Effector memory CD4-positive, alpha-beta T cell (primary cell): Measurements from ENCODE around the gene TSC22D1.

ENCODE experiments used
- DNase-seq, 3 donors: peaks; one replicate each; pipeline ENCODE4 v3.0.0-alpha.2; 2020
- H3K27ac ChIP-seq: 2 replicates; pipeline ENCODE4 v1.7.0; 2013; ENCODE audit warnings: mild to moderate bottlenecking, low read length, moderate library complexity; ENCODE audit not compliant: insufficient read depth, poor library complexity, severe bottlenecking
- H3K27me3 ChIP-seq: replicated peaks from 2 replicates; pipeline ENCODE4 v1.7.0; 2013; ENCODE audit warnings: mild to moderate bottlenecking, low read length; ENCODE audit not compliant: insufficient read depth, control insufficient read depth, poor library complexity, severe bottlenecking
- H3K36me3 ChIP-seq: 2 replicates; pipeline ENCODE4 v1.7.0; 2013; ENCODE audit warnings: mild to moderate bottlenecking, low read length, moderate library complexity; ENCODE audit not compliant: control insufficient read depth, insufficient read depth
- H3K4me1 ChIP-seq: 2 replicates; pipeline ENCODE4 v1.7.0; 2013; ENCODE audit warnings: low read length, mild to moderate bottlenecking; ENCODE audit not compliant: control insufficient read depth, insufficient read depth, poor library complexity, severe bottlenecking
- H3K4me3 ChIP-seq: 2 replicates; pipeline ENCODE4 v1.7.0; 2013; ENCODE audit warnings: low read length, low read depth, mild to moderate bottlenecking; ENCODE audit not compliant: insufficient read depth, poor library complexity, severe bottlenecking
- H3K9me3 ChIP-seq: 2 replicates; pipeline ENCODE4 v1.7.0; 2013; ENCODE audit warnings: mild to moderate bottlenecking, low read length, moderate library complexity; ENCODE audit not compliant: control insufficient read depth

The TSC22D1 gene

GRCh38 chr13:44416301-44416700, 159.8 kb downstream of the TSC22D1 start:
- H3K27me3 ChIP-seq: no peaks in the 10 kb centered on the region
- no peak overlapping the region for H3K4me3 ChIP-seq
- DNase-seq: no peak
- no peaks in the 10 kb centered on the region for H3K4me1 ChIP-seq
- no peak overlapping the region for H3K27ac ChIP-seq
- no peaks in the 10 kb centered on the region for H3K9me3 ChIP-seq
- no peaks in the 10 kb centered on the region for H3K36me3 ChIP-seq

DNA sequence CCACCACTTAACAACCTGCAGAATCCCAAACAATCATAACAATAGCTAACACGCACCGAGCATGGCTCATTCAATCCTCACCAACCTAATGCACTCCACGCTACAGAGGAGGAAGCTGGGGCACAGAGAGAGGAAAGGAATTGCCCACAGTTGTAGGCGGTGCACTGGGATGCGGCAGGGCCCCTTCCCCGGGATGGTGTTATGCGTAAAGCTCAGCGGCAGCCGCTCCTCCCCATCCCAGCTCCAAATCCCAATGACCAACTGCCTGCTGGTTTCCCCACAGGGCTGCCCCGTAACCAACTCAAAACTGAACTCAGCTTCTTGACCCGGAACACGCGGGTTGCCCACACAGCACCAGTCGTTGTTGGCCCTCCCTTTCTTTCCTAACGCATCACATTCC, 160.3 kb downstream of the TSC22D1 start:
- H3K27ac ChIP-seq: no peak overlapping the region

DNA sequence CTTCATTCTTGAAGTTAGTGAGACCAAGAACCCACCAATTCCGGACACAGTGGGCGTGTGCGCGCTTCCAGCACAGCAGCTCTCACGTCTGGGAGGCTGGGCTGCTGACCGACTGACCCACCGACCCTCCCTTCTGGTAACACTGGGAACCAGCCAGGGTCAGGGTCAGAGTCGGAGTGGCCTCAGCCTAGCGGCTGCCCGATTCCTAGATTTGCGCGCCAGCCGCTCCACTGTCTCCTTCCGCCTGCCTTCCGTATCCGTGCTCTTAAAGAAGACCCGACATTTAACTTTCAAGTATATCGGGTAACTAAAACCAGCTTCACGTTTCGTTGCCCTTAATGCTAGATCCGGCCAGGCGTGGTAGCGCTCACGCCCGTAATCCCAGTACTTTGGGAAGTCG, 161.4 kb downstream of the TSC22D1 start:
- no peaks in the 10 kb centered on the region for H3K9me3 ChIP-seq
- H3K27ac ChIP-seq: no peak overlapping the region
- no peak overlapping the region for H3K4me3 ChIP-seq
- DNase-seq: no peak
- no peaks in the 10 kb centered on the region for H3K27me3 ChIP-seq
- no peaks in the 10 kb centered on the region for H3K36me3 ChIP-seq
- no peaks in the 10 kb centered on the region for H3K4me1 ChIP-seq

More for the DNA sequence above, 160.3 kb downstream of the TSC22D1 start:
- no peak for DNase-seq
- H3K27me3 ChIP-seq: no peaks in the 10 kb centered on the region
- no peaks in the 10 kb centered on the region for H3K36me3 ChIP-seq
- no peak overlapping the region for H3K4me3 ChIP-seq
- no peaks in the 10 kb centered on the region for H3K9me3 ChIP-seq
- no peaks in the 10 kb centered on the region for H3K4me1 ChIP-seq

GRCh38 chr13:44413095-44413494, 163.0 kb downstream of the TSC22D1 start:
- Histone ChIP-seq H3K27ac (no peak overlapping the region), H3K36me3 (no peaks in the 10 kb centered on the region), H3K4me3 (no peak overlapping the region), H3K4me1 (no peaks in the 10 kb centered on the region), H3K27me3 (no peaks in the 10 kb centered on the region), H3K9me3 (no peaks in the 10 kb centered on the region)
- DNase-seq: no peak

DNA sequence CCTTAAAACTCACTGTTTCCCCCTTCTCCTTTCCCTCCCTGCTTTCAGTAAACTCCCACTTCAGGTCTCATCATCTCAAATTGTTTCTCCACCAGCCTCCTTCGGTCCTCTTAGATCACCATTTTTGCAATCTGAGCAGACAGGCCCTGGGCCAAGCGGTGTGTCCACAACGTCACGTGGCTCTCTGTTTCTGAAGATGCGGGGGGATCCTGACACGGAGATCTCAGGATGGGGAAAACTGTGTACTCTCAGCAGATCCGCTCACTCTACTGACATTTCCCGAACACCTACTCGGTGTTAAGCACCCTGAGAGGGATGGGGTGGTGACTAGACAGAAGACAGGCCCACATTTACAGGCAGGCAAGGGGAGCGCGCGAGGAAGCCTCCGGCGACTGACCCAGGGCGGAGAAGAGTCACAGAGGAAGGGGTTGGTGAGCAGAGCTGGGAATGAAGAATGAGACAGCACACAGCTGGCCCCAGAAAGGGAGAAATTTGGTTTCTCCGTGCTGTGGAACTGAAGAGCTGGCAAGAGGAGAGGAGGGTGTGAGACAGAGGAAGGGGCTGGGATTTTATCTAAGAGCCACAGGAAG, 163.7 kb downstream of the TSC22D1 start:
- DNase-seq: no peak
- no peak overlapping the region for H3K27ac ChIP-seq
- no peaks in the 10 kb centered on the region for H3K4me1 ChIP-seq
- H3K27me3 ChIP-seq: no peaks in the 10 kb centered on the region
- no peaks in the 10 kb centered on the region for H3K9me3 ChIP-seq
- no peak overlapping the region for H3K4me3 ChIP-seq
- no peaks in the 10 kb centered on the region for H3K36me3 ChIP-seq

- no peak for DNase-seq
- H3K27ac ChIP-seq: no peak overlapping the region
- H3K4me3 ChIP-seq: no peak overlapping the region
- no peaks in the 10 kb centered on the region for H3K27me3 ChIP-seq
- H3K4me1 ChIP-seq: no peaks in the 10 kb centered on the region
- H3K9me3 ChIP-seq: no peaks in the 10 kb centered on the region
- H3K36me3 ChIP-seq: no peaks in the 10 kb centered on the region
Measured at GRCh38 chr13:44411841-44412240, 164.3 kb downstream of the TSC22D1 start.

- Histone ChIP-seq H3K9me3 (no peaks in the 10 kb centered on the region), H3K27ac (no peak overlapping the region), H3K4me1 (no peaks in the 10 kb centered on the region), H3K27me3 (no peaks in the 10 kb centered on the region), H3K4me3 (no peak overlapping the region), H3K36me3 (no peaks in the 10 kb centered on the region)
- no peak for DNase-seq
Measured at GRCh38 chr13:44410328-44410859, 165.7 kb downstream of the TSC22D1 start.

- H3K4me1 ChIP-seq: no peaks in the 10 kb centered on the region
- DNase-seq: no peak
- H3K27ac ChIP-seq: no peak overlapping the region
- no peaks in the 10 kb centered on the region for H3K9me3 ChIP-seq
- no peak overlapping the region for H3K4me3 ChIP-seq
- H3K27me3 ChIP-seq: no peaks in the 10 kb centered on the region
- no peaks in the 10 kb centered on the region for H3K36me3 ChIP-seq
Measured at GRCh38 chr13:44409595-44409994, 166.5 kb downstream of the TSC22D1 start.

GRCh38 chr13:44407891-44408290, 168.2 kb downstream of the TSC22D1 start:
- DNase-seq: no peak
- Histone ChIP-seq H3K4me1 (no peaks in the 10 kb centered on the region), H3K36me3 (no peaks in the 10 kb centered on the region), H3K9me3 (no peaks in the 10 kb centered on the region), H3K27me3 (no peaks in the 10 kb centered on the region), H3K4me3 (no peak overlapping the region), H3K27ac (no peak overlapping the region)

DNA sequence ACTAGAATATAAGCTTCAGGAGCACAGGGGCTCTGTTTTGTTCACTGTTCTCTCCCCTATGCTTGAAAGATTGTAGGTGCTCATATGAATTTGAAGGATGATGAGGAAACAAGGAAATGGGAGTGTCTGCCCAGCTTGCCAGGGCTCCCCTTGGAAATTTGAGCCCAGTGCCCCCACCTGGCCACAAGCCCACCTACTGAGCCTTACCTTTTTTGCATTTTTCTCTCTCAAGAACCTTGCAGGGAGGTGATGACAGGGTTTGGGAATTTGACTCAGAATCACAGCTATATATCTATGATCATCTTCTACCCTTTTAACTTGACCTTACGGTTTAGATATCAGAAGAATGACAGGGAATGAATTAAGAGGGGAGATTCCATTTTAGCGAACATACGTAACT, 168.8 kb downstream of the TSC22D1 start:
- no peak overlapping the region for H3K27ac ChIP-seq
- H3K27me3 ChIP-seq: no peaks in the 10 kb centered on the region

More for the DNA sequence above, 168.8 kb downstream of the TSC22D1 start:
- H3K4me3 ChIP-seq: no peak overlapping the region
- no peak for DNase-seq
- H3K36me3 ChIP-seq: no peaks in the 10 kb centered on the region
- no peaks in the 10 kb centered on the region for H3K9me3 ChIP-seq
- no peaks in the 10 kb centered on the region for H3K4me1 ChIP-seq
